Right renal pelvis (tissue), 4 donors: ENCODE data around the gene NUP210L. TPM values are rescaled to one million over a fixed set of nuclear protein-coding genes. Genes with fewer than 3 reads are reported as not detected.
"Not testable (repeated sequence)": the region's sequence is repeated elsewhere in the genome, so short reads cannot be mapped to it uniquely, and the experiment has no call there.

Experiments
- DNase-seq, 4 donors: peaks; one replicate each; pipeline ENCODE4 v3.0.0-alpha.2; 2013; ENCODE audit warnings: low read depth in 4 of 4, low spot score in 3 of 4, missing footprints in 1 of 4
- polyA plus RNA-seq, 4 donors: library from polyadenylated mRNA; unstranded; fragments of 120-200 nt; gene quantifications; one replicate each; pipeline ENCODE4 v1.2.1, GENCODE V29; 2013; ENCODE audit not compliant: insufficient read length in 4 of 4

The NUP210L gene
- polyA plus RNA-seq, 4 donors: 0.03 to 0.09 (median 0.05) TPM

DNA sequence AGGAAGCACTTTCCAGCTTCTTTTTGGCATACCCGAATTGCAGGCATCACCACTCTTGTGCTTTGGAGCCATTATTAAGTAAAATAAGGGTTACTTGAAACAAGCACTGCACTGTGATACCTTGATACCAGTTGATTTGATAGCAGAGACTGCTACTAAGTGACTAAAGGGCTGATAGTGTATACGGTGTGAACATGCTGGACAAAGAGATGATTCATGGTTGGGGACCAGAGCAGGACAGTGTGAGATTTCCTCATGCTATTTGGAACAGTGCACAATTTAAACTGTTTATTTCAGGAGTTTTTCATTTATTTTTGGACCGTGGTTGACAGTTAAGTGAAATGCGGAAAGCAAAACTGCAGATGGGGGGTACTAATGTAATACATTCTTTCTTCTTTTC is 154.5 kb downstream of the NUP210L start:
- no peak for DNase-seq

DNA sequence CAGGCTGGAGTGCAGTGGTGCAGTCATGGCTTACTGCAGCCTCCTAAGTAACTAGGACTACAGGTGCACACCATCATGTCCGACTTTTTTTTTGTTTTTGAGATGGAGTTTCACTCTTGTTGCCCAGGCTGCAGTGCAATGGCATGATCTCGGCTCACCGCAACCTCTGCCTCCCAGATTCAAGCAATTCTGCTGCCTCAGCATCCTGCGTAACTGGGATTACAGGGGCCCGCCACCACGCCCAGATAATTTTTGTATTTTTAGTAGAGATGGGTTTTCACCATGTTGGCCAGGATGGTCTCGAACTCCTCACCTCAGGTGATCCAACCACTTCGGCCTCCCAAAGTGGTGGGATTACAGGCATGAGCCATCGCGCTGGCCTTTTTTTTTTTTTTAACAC is 158.0 kb downstream of the NUP210L start:
- not testable (repeated sequence) for DNase-seq

DNA sequence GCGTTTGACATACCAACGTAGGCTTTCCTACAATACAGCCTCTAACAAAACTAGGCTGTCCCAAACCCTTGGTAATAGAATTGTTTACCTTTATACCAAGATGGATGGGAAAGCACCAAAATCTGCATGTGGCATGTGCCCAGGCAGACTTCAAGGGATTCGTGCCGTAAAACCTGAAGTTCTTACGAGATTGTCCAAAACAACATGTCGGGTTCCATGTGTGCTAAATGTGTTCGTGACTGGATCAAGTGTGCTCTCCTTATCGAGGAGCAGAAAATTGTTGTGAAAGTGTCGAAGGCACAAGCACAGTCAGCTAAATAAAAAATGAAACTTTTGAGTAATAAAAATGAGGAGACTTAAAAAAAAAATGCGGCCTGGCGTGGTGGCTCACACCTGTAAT is 159.2 kb downstream of the NUP210L start:
- DNase-seq: no peak

DNA sequence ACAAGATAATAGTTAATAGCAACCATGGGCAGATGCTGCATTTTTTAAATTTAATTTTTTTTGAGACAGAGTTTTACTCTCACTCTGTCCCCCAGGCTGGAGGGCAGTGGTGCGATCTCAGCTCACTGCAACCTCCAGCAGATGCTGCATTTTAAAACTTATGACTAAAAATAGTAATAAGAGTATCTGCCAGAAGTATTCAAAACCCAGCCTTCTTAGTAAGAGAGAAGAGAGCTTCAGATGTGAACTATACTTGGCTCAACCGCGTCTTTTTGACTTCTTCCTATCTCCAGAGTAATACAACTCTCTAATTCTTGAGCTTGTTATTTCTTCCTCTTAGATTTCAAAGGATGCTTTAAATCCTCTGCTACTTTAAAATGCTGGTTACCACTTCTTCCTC is 159.7 kb downstream of the NUP210L start:
- no peak for DNase-seq

DNA sequence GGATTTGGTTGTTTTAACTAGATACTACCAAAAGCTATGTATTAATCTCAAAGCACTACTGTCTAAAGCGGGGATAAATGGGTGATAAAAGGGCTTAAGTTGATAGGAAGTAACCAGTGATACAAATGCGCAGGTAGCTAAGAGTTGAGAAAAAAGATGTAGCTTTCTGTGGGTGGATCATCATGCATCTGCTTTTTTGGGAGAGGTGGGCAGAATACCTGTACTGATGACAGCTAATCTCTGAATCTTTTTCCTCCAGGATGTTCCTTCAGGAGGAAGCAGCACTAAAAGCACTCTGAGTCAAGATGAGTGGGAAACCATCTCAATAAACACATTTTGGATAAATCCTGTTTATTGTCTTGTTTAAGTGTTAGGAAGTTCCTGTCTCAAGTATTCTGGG is 163.1 kb downstream of the NUP210L start:
- no peak for DNase-seq

DNA sequence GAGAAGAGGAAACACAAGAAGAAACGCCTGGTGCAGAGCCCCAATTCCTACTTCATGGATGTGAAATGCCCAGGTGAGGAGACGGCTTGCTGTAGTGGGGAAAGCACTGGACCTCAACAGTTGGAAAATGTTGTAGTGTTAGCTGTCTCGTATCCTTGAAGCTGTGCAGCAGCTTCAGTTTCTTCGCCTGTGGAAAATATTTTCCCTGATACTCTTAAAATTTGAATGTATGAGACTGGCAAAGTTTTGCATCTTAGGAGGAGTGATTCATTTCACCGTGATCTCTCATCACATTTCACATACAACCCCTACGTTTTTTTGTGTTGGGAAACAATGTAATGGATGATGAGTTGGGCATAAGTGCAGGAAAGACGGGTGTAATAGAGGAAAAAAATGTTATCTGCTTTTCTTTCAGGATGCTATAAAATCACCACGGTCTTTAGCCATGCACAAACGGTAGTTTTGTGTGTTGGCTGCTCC is 163.7 kb downstream of the NUP210L start:
- DNase-seq: no peak

DNA sequence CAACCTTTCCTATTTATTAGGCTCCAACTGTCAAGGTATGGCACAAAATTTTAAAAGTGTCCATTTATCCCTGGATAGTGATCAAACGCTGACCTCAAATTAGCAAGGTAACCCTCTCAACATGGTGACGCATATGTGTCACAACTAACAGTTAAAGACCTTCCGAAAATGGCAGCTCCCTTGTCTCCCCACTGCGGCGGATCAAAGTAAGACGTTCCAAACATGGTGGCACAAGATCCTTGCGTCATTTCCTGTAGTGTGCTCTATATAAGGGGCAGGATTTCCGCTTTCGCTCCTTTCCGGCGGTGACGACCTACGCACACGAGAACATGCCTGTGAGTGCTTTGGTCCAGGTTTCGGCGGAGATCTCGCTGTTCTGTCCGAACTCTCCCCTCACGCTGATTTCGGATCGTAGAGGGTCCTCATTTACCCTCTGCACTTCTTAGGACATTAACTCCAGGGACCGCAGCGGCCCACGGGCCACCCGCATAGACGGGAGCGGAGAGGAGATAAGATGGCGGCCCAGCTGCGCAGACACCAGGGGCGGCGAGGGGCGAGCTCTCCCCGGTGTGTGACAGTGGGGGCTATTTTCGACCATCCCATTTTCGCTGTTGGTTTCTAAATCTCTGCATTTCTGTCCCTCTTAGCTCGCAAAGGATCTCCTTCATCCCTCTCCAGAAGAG is 164.3 kb downstream of the NUP210L start, which contains the start of gene RPS27:
TSS of gene RPS27 (plus strand) at position 295 of the 683 bp plus-strand sequence. CDS start at position 330, 35 bp downstream.
- DNase-seq: peak; percentile 96 to 98 (median 98)

DNA sequence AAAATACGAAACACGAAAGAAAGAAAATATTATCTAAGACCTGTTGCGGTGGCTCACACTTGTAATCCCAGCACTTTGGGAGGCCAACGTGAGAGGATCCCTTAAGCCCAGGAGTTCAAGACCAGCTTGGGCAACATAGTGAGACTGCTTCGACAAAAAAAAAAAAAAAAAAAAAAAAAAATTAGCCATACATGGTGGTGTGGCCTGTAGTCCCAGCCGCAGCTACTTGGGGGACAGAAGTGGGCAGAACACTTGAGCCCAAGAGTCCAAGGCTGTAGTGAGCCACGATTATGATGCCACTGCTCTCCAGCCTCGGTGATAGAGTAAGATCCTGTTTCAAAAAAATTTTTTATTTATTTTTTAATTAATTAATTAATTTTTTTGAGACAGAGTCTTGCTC is 167.3 kb downstream of the NUP210L start:
- DNase-seq: no peak

DNA sequence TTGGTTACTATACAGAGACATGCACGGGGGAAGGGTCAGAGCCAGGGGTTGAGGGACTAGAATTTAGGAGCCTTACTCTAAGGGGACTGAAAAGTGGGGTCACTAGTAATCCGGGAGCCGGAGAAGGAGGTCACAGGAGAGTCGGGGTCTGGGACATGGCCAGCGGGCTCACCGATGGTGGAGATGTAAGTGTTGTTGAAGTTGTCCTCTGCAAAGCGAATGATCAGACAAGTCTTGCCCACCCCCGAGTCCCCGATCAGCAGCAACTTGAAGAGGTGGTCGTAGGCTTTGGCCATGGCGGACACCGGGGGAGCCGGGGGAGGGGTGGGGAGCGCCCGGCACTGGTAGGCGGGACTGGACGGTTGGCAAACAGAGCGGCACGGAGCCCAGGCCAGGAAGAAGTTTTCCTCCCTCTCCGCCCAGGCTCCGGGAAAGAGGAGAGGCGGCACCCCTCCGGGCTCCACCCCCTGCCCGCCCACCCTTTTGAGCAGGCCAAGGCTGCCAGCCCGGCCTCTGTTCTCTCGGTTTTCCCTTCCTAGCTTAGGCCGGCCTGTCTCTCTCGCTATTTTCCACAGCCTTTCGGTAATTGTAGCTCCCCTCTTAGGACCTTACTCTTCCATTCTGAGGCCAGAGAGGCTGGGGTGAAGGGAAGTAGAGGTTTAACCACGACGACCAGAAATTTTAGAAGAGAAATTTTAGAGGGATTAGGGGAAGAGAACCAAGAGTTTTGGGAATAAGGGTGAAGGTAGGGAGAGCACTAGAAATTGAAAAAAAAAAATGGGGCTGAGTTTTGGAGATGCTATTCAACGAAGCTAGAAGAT is 168.7 kb downstream of the NUP210L start, which contains the start of gene RAB13:
TSS of gene RAB13 (minus strand) at position 399 of the 821 bp plus-strand sequence. CDS start at position 296, 103 bp downstream.
- peak in 2 of 4 donors; percentile 67 to 80 for DNase-seq

DNA sequence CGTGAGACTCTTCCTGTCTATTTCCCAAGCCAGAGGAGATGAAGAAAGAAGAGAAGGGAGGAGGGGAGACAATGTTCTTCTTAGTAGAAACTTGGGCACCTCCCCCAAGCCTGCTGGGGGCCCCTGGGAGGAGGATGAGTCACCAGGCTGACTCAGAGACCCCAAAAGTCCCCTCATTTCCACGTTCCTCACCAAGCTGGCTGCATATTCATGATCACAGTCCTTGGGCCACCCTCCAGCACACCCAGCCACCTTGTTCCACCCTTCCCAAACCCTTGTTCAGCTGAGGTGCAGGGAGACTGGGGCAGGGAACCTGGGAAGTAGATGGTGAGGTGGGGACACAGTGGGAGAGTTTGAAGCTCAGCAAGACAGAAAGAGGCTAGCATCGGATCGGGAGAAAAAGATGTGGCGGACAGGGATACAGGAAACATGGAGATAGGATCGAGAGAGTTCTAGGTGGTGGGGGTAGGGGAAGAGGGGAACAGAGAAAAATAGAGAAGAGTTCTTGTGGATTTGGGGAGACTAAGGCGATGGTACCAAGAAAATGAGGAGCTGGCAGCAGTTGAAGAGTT is 169.4 kb downstream of the NUP210L start:
- no peak for DNase-seq

DNA sequence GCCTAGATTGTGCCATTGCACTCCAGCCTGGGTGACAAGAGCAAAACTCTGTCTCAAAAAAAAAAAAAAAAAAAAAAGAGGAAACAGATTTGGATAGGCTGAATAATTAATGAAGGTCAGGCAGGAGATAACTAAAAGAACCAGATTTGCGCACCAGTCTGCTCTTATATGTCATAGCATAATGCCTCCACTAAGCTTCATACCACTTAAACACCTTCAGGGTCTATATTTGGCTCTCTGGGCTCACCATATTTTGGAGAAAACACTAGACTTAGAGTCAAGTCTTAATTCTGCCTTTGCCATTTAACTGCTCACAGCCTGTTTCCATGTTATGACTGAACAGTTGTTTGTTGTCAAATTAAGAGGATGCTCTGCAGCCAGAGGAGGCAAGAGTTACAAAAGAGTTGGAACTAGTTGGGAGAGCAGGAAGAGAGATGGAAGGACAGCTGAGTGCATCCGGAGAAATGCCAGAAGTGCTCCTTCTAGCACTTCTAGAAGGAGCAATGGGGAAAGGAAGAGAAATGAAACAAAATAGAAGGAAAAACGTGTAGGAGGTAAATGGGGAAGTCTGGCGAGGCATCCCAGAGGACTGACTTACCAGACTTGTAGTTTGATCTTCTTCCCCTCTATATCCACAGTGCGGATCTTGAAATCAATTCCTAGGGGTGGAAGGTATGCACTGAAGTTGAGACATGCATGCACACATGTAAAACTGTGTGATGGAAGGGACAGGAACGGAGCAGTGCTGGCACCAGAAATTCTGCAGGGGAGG is 170.6 kb downstream of the NUP210L start:
- DNase-seq: no peak

DNA sequence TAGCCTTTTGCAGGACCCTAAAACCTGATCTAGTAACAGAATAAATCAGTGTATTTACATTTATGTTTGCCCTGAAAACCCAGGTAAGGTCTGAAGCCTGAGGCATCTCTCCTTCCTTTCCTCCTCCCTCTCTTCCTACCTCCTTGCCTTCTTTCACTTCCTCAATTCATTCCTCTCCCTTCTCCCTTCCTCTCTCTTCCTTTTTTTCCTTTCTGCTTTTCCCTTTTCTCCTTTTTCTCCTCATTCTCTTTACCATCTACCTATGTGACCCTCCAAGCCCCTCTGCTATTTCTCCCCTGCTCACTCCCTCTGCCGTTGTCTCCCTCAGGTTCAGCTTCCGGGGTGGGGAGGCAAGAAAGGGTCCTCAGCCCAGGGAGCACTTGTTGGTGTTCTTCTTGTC is 173.1 kb downstream of the NUP210L start:
- not testable (repeated sequence) for DNase-seq

DNA sequence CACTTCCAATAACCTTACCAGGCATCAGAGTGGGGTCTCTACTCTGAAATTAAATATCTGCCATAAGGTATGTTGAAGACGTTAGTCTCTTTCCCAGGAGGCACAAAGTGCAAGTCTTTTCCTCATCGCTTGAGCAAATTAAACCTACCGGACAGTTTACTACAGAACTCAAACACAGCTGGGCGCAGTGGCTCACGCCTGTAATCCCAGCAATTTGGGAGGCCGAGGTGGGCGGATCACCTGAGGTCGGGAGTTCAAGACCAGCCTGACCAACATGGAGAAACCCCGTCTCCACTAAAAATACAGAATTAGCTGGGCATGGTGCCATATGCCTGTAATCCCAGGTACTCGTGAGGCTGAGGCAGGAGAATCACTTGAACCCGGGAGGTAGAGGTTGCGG is 175.8 kb downstream of the NUP210L start:
- not testable (repeated sequence) for DNase-seq

DNA sequence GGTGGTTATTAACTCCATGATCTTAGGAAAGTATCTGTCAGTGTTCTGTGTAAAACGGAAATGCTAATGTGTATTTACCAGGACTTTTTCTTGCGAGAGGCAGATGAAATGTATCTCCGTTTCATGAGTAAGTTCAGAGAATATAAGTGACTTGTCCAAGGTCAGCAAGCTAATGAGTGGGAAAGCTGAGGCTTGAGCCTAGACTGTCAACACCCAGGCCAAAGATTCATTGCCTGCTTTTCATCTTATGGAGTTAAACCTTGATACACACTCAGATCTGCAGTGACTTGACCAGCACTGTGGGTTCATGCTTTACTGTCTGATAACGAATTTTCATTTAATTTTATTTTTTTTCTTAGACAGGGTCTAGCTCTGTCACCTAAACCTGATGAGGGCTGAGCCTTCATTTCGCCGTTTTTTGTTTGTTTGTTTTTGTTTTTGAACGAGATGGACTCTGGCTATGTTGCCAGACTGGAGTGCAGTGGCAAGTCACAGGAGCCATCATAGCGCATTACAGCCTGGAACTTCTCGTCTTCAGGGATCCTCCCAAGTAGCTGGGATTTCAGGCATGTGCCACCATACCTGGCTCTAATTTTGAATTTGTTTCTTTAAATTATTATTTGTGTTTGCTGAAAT is 176.5 kb downstream of the NUP210L start:
- DNase-seq: no peak

DNA sequence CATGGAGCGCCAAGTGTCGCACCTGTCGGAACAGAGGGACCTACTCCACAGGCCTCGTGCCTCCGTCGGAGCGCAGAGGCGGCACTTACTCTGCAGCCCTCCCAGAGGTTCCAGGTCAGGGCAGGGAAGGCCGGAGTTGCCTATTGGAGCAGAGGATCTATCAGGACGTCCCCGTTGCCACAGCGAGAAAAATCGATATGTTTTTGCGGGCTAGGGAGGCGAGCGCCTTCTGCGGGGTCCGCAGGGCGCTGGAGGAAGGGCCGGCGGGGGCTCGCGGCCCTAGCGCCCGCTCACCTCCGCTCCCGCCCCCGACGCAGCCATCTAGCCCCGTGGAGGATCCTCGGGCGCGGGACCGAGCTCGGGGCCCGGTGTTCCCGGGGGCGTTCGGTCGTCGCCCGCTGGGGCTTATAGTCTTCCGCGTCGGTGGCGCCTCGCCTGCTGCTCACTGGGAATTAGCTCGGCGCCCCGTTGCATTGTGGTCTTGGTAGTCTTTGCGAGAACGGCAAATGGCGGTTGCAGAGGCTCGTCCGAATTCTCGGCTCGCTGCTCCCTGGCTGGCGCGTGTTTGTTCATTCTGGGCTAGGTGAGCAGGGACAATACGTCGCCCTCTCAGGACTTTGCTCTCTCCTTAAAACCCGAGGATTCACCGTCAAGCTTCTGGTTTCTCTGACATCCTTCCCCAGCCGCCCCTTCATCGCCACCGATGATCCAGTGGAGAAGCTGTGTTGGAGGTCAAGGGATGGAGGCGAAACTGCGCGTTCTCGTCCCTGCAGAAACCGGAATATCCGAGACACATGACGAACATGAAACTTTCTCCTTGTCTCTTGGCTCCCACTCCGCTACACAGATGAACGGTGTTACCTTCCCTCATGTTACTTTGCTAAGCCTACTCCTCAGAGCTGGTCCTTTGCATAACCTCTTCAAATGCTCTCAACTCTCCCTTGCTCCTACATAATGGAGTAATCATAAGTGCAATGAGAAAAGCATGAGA is 177.3 kb downstream of the NUP210L start, which contains the start of gene JTB:
TSS of gene JTB (minus strand) at position 425 of the 991 bp plus-strand sequence. CDS start at position 3, 422 bp downstream.
- peak in 2 of 4 donors; percentile 76 to 77 for DNase-seq

DNA sequence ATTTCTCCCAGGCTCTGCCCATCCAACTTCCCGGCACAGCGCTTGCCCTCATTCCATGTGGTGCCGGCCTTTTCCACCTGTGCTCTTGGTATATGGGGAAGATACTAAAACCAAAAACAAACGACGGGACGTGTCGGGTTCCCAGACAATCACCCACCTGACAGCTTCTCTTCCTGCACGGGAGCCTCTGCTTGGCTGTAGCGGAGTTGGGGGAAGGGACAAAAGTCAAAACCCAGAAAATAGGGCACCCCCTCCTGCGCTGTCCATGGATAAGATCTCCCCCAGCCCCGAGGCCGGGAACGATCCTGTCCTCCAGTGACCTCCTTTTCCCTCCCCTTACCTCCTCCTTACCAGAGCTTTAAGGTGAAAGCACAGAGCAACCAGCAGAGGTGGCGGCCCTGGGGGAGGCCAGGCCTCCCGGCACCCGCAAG is 178.0 kb downstream of the NUP210L start:
- no peak for DNase-seq

DNA sequence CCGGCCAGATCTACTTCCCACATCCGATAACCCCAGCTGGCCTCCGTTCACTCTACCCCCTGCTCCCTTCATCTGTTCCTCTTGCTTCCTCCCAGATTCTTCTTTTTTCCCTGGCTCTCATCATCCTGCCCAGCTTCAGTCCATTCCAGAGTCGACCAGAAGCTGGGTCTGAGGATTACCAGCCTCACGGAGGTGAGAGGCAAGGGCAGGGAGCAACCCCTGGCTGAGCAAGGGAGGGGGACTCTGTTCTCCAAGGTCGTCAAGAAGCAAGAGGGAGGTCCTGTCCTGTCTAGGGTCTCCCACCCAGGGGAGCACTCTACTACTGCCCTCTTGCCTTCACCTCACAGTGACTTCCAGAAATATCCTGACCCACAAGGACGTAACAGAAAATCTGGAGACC is 181.3 kb downstream of the NUP210L start:
- no peak for DNase-seq

DNA sequence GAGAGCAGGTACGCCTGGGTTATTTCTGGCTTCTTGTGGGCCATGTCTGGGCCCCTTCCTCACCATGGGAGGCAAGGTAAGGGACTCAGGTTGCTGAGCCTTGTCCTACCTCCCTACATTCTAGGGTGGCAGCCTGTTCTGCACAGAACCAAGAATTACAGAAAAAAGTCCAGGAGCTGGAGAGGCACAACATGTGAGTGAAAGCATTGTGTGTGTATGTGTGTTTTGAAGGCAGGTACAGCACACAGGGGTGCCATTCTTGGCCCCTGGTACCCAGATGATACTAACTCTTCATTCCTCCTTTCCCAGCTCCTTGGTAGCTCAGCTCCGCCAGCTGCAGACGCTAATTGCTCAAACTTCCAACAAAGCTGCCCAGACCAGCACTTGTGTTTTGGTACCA is 181.8 kb downstream of the NUP210L start:
- no peak for DNase-seq

DNA sequence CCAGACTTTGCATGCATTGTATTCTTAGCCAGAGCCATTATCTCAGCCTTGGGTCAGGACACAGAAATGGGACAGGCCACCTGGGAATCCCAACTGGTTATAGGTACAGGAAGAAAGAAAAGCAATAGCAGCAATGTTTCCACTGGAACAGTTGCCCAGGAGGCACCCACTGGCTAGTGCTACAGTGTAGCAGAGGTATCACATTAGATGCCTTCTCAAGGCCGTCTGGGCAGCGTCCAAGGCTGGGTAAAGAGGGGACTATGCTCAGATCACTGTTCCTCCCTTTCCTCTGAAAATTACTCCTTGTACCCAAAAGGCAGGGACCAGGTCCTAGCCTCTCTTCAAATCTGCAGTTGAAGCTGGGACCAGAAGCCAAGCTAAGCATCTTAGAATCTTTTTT is 184.5 kb downstream of the NUP210L start:
- DNase-seq: no peak
